AML-193 (cell line): ENCODE measurements around the gene COL5A1.

Experiments used
- DNase-seq, 2 experiments: peaks; one replicate each; lab custom pipeline; 2025; lab: John Stamatoyannopoulos, UW

The COL5A1 gene

DNA sequence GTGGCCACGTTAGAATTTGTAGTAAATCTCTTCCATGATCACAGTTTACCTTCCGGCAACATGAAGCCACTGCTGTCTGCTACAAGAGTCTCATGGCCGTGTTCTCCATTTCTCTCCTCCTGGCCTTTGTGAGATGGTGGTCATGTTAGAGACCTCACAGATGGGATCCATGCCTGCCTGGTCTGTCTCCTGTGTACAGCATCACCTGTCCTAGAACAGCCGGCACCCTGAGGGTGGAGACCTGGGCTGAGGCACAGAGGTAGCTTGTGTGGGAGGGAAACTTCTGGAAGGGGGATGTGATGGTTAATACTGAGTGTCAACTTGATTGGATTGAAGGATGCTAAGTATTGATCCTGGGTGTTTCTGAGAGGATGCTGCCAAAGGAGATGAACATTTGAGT is 235.9 kb downstream of the COL5A1 start:
- no peak for DNase-seq

DNA sequence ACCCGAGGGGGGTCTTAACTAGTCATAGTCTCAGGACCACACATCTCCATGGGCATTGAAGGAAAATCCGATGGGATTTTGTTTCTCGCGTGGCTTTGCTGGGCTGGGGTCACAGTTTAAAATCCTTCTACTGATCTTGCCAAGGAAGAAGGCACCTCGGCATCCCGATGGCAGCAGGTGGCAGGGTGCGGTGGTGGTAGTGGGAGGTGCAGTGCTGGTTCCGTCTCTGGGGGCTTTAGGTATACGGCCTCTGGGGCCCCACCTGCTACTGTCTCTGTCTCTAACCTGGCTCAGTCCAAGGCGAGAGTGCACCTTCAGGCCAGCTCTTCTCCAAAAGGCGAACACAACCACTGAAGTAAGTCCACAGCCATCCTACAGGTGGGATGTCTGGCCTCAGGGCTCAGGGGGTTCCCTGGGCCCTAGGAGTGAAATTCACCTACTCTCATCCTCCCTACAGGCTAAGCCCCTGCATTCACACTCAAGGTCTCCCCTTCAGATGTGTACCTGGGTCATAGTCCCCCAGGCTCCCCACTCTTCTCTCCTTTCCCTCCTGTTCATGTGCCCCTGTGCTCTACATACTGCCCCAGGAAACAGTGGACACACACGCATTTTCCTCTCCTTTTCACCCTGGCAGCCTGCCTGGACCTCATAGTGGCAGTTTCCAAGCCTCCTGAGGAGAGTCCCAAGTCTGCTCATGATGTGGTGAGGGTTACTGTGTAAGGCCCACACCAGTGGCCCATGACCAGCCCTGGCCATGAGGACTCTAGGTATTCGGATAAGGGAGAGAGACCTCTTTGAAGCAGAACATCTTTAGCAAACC is 238.3 kb downstream of the COL5A1 start:
- DNase-seq = no peak

DNA sequence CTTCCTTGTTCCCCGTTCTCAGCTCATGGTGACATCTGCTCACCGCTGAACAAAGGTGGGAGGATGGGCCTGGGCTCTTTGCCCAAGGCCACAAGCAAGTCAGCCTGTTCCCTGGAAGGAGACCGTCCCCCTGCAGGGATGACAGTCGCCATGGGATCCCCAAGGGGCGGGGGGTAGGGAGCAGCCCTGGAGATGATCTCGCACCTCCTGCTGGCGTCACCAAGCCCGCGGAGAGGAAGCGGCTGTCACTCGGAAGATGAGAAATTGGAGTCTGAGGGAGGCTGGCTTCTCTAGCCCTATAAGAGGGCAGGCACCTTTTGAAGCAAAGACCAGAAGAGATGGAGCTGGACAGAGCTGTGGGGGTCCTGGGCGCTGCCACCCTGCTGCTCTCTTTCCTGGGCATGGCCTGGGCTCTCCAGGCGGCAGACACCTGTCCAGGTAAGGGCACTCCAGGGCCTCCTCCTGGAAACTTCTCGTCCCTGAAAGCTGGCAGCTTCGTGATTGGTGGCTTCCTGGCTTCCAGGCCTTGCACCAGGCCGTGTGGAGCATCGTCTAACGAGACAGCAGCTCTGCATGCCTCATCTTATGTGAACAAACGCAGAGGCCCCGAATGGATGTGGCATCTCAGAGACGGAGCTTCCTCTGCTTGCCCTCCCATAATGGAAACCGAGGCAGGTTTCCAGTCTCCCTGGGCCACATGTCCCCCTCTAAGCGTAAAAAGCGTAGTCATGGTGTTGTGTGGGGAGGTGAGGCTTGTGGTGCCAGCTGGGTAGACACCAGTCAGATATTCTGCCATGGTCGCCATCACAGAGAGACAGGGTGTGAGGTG is 239.1 kb downstream of the COL5A1 start, which contains the start of gene FCN2:
Gene FCN2 (plus strand): TSS at position 327 of the 829 bp plus-strand sequence. CDS start 12 bp downstream, at position 339.
- no peak for DNase-seq

GRCh38 chr9:134881313-134881670 is 239.7 kb downstream of the COL5A1 start:
- DNase-seq = no peak

GRCh38 chr9:134882204-134882785 is 240.7 kb downstream of the COL5A1 start:
- DNase-seq = no peak

DNA sequence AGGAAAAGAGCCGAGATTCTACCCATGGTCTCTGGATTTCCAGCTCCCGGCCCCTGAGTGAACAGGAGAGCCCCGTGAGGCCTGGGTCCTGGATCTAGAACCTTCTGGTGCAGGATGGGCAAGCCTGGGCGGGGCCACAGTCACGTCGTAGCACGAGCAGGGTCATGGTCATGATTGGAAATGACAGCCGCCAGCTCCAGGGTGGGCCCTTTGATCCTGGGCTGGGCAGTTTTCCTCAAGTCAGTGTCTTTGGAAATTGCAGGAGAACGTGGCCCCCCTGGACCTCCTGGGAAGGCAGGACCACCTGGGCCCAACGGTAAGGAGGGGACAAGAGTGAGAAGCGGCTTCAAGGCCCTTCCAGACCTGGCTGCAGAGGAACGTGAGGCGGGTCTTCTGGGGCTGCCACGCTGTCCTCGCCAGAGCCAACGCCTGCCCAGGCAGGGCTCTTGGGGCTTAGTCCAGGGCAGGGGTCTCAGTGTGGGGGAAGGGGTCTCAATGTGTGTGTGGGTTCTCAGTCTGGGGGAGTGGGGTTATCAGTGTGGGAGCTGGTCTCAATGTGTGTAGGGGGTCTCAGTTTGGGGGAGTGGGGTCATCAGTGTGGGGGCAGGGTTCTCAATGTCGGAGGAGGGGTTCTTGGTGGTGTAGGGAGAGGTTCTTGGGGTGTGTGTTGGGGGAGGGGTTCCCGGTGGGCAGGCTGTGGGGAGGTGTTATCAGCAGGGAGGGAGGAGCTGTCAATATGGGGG is 241.6 kb downstream of the COL5A1 start:
- DNase-seq = no peak

GRCh38 chr9:134884492-134884891 is 242.9 kb downstream of the COL5A1 start:
- no peak for DNase-seq

- no peak for DNase-seq
Observed at GRCh38 chr9:134885001-134885678, 243.5 kb downstream of the COL5A1 start.

- no peak for DNase-seq
Observed at GRCh38 chr9:134885679-134886412, 244.2 kb downstream of the COL5A1 start.

- no peak for DNase-seq
Observed at GRCh38 chr9:134886413-134886913, 244.9 kb downstream of the COL5A1 start.

- no peak for DNase-seq
Observed at GRCh38 chr9:134887219-134887618, 245.6 kb downstream of the COL5A1 start.

DNA sequence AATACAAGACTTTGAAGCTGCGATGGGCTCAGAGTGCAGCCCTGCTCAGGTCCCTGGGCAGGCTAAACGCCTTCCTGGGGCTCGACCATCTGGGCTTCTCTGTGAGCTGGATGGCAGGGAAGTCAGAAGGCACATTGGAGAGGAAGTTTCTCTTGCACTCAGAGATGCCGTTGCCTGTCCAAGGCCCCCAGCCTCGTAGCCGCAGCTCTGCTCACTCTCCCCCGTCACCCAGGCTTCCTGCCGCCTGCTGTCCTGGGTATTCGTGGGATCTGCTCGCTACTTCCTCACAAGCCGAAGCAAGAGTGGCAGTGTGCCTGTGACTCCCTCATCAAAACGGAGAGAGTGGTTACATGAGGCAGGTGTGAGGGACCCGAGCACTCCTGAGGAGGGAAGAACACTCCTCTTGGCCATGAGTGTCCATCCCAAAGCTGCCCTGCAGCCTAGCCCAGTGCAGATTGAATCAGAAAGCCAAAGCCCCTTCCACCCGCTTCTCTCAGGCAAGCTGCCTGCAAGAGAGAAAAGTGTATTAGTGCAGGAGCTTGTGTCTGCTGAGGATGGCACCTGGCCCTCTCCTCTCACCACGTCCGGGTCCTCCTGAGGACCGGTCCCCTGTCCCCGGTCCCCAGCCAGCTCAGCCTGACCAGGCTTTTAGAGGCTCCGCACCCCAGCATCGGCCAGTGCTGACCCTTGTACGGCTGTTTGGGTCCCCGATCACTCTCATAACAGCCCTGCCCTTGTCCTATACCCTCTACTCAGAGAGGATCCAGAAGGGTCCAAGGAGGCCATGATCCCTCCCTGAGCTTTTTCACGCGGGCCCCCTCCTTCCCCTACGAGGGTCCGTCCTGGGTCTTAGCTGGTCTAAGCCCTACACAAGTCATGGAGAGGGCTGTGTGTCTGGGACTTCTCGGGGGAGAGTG is 246.3 kb downstream of the COL5A1 start:
- DNase-seq = no peak

GRCh38 chr9:134888603-134889190 is 247.1 kb downstream of the COL5A1 start:
- DNase-seq = no peak

DNA sequence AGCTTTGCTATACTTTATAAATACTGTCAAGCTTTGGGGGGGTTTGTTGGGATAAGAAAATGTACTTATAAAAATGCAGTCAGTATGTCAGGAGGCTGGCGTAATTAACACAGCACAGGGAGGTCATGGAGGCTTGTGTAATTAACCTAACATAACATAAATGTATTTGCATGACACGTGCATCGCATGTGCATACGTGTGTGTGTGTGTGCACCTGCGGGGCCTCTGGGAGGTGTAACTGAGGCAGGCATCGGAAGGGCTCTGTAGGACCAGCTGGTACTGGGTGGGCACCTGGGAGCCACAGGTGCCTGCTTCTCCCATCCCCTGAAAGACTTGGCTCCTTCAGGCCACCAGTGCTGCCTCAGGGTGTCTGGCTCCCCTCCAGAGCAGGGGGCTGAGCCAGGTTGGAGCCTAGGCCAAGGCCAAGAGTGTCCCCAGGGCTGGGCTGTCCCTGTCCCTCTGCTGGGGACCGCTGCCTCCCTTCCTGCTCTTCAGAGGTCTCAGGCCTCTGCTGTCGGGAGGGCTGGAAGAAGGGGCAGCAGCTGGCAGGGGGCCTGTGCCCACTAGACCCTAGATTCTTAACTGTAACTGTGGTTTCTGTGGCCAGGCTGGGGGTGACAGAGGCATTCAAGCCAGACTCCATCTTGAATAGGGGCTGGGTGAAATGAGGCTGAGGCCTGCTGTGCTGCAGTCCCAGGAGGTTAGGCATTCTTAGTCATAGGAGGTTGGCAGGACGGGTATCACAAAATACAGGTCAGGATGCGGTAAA is 248.0 kb downstream of the COL5A1 start:
- DNase-seq = no peak

DNA sequence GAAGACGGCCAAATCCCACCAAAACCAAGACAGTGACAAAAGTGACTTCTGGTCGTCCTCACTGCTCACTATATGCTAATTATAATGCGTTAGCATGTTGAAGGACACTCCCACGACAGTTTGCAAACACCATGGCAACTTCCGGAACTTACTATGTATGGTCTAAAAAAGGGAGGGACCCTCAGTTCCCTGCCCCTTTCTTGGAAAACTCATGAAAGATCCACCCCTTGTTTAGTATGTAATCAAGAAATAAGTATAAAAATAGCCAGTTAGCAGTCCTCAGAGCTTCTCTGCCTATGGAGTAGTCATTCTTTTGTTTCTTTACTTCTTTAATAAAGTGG is 248.5 kb downstream of the COL5A1 start:
- DNase-seq = no peak

GRCh38 chr9:134891053-134891452 is 249.4 kb downstream of the COL5A1 start:
- DNase-seq = no peak

DNA sequence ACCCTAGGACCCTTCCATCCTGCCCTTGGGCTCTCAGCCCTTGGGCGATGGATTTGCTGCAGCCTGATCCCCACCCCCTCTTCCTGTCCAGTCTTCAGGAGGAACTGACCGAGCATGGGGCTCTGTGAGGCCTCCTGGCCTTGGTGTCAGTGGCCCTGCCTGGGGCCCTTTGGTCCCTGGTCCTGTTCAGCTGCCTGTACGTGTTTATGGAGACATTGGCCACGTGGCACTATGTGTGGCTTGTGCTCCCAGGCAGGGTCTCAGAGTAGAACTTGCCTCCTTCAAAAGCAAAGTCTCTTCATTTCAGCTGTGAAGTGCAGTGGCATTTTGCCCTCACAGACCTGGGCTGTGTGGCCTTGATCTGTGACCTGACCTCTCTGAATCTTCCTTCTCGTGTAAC is 250.1 kb downstream of the COL5A1 start:
- no peak for DNase-seq

GRCh38 chr9:134892221-134892620 is 250.6 kb downstream of the COL5A1 start:
- DNase-seq = no peak
